GM12878 (cell line): Measurements from ENCODE around the gene STXBP5. TPM values are rescaled to one million over a fixed set of nuclear protein-coding genes. Genes with fewer than 3 reads are reported as not detected.

Experiments
- BCL3 ChIP-seq: IDR thresholded peaks from 2 replicates; pipeline ENCODE4 v1.6.1; 2011; ENCODE audit warnings: borderline replicate concordance, low read depth, mild to moderate bottlenecking, moderate library complexity, low read length; ENCODE audit not compliant: insufficient read depth, poor library complexity, severe bottlenecking
- CHD1 ChIP-seq: IDR thresholded peaks from 2 replicates; pipeline ENCODE4 v1.6.1; 2012; ENCODE audit warnings: low read depth, low read length, improper control_type of control experiment
- ELK1 ChIP-seq: IDR thresholded peaks from 2 replicates; pipeline ENCODE4 v1.6.1; 2012; ENCODE audit warnings: low read depth, low read length, improper control_type of control experiment
- EZH2 ChIP-seq: IDR thresholded peaks from 2 replicates; pipeline ENCODE4 v1.6.1; 2012; ENCODE audit warnings: low read depth, mild to moderate bottlenecking, control low read depth, inconsistent platforms, low read length, borderline replicate concordance; ENCODE audit not compliant: control insufficient read depth
- FOS ChIP-seq: IDR thresholded peaks from 3 replicates; pipeline ENCODE4 v1.6.1; 2011; ENCODE audit warnings: borderline replicate concordance; ENCODE audit not compliant: insufficient read length; ENCODE audit errors: extremely low read depth
- HDAC2 ChIP-seq: fragments of 200-600 bp; sonication (generic); IDR thresholded peaks from 2 replicates; pipeline ENCODE4 v1.6.1; 2017
- HDAC6 ChIP-seq: fragments of 200-600 bp; sonication (generic); IDR thresholded peaks from one replicate; pipeline ENCODE4 v1.8.0; 2017; ENCODE audit warnings: antibody characterized with exemption; ENCODE audit not compliant: unreplicated experiment
- MYB ChIP-seq: fragments of 150-350 bp; IDR thresholded peaks from 2 replicates; pipeline ENCODE4 v1.6.1; 2014; ENCODE audit warnings: mild to moderate bottlenecking, low read depth, low read length, borderline replicate concordance
- NKRF ChIP-seq: fragments of 450-650 bp; conservative IDR thresholded peaks from 2 replicates; pipeline ENCODE4 v1.6.1; 2017; ENCODE audit warnings: mild to moderate bottlenecking, moderate library complexity
- NR2C1 ChIP-seq: fragments of 450-650 bp; IDR thresholded peaks from 2 replicates; pipeline ENCODE4 v1.6.1; 2017; ENCODE audit warnings: antibody characterized with exemption, mild to moderate bottlenecking, moderate library complexity
- RUNX3 ChIP-seq: IDR thresholded peaks from 2 replicates; pipeline ENCODE4 v1.6.1; 2012; ENCODE audit warnings: low read length, inconsistent platforms
- TBL1XR1 ChIP-seq: IDR thresholded peaks from 2 replicates; pipeline ENCODE4 v1.6.1; 2012; ENCODE audit warnings: low read depth, low read length, improper control_type of control experiment
- TCF3 ChIP-seq: IDR thresholded peaks from 2 replicates; pipeline ENCODE4 v1.6.1; 2012; ENCODE audit warnings: low read depth, mild to moderate bottlenecking, low read length, borderline replicate concordance; ENCODE audit not compliant: insufficient read depth
- TCF7 ChIP-seq: IDR thresholded peaks from 2 replicates; pipeline ENCODE4 v1.6.1; 2014; ENCODE audit warnings: antibody characterized with exemption, borderline replicate concordance
- USF1 ChIP-seq: IDR thresholded peaks from 2 replicates; pipeline ENCODE4 v1.6.1; 2011; ENCODE audit warnings: borderline replicate concordance, low read depth, mild to moderate bottlenecking, moderate library complexity, mixed read lengths, low read length; ENCODE audit not compliant: insufficient read depth; ENCODE audit errors: extremely low read length
- ZZZ3 ChIP-seq: IDR thresholded peaks from 2 replicates; pipeline ENCODE4 v1.6.1; 2011; ENCODE audit warnings: low read depth; ENCODE audit not compliant: control insufficient read depth, insufficient read length
- polyA plus RNA-seq, 11 experiments: library from polyadenylated mRNA; depleted of rRNA in 4 of 11; unstranded in 6 of 11; stranded (reverse) in 5 of 11; fragments of >200 nt; fragmentation: Nextera tagmentation in 4 of 11; fragmentation: Illumina TruSeq in 1 of 11; extraction: Ambion mirVana in 4 of 11; extraction: Trizol in 1 of 11; gene quantifications; 1 replicate in 1 of 11; 2 replicates in 10 of 11; pipeline versions ENCODE4 v1.2.1 to v1.2.3, GENCODE V29; 2011 to 2016; ENCODE audit warnings: inconsistent platforms in 2 of 11, missing spikeins in 2 of 11, low read depth in 1 of 11
- total RNA-seq, 4 experiments: library from RNA; depleted of rRNA in 3 of 4; stranded (reverse); fragments of >200 nt in 3 of 4; fragmentation: Illumina TruSeq in 1 of 4; extraction: Trizol in 1 of 4; gene quantifications; 2 replicates each; pipeline versions ENCODE4 v1.2.1 to v1.2.3, GENCODE V29; 2013 to 2021
- TF ChIP-seq, protein P1 (sequence below): fragments of 450-650 bp; IDR thresholded peaks from 2 replicates; pipeline ENCODE4 v1.6.1; 2017; ENCODE audit warnings: mild to moderate bottlenecking
- TF ChIP-seq, protein P2 (sequence below): fragments of 150-350 bp; IDR thresholded peaks from 2 replicates; pipeline ENCODE4 v1.6.1; 2016; ENCODE audit warnings: low read depth, low read length

The STXBP5 gene
- total and polyA plus RNA-seq, 10 of the 15 experiments (the other 5 are each of a cell fraction or from before 2014, with no cell fraction given), result 1.4 to 13.2 (median 8.4) TPM

DNA sequence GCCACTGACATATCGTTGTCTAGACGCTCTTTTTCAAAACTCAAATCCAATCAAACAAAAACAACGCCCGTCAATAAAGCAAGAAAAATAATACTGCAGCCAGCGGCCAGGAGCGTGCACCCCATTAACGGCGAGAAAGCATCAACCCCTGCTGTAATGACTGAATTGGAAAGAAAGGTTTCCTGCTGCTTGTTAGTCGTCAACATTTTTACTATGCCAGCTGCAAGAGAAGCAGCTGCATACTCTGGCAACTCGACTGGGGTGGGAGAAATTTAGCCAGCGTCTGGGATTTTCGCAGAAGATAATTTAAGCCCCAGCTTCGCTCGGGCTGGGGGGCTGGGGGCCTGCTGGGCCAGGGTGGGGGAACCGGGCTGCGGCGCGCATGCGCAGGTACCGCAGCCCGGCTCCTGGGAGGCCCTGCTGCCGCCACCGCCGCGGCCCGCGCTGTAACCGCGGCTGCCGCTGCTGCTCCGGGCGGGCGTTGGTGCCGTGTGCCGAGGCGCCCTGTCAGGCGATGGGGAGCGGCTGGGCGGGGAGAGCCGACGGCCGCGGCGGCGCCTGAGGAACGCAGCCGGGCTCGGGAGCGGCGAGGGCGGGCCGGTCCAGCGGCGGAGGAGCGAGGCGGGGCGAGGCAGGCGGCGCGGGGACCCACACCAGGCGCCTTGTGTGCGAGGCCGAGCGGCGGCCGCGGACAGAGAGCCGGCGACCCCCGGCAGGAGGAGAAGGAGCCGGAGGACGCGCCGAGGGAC lies 732 bp upstream of the STXBP5 start (continued):
- no peak for TF ChIP-seq ZZZ3
- TF ChIP-seq FOS, result no peak
- TF ChIP-seq TCF3, result peak; percentile 17; the same call in 1 of the 2 replicates
- TF ChIP-seq, protein P1, sequence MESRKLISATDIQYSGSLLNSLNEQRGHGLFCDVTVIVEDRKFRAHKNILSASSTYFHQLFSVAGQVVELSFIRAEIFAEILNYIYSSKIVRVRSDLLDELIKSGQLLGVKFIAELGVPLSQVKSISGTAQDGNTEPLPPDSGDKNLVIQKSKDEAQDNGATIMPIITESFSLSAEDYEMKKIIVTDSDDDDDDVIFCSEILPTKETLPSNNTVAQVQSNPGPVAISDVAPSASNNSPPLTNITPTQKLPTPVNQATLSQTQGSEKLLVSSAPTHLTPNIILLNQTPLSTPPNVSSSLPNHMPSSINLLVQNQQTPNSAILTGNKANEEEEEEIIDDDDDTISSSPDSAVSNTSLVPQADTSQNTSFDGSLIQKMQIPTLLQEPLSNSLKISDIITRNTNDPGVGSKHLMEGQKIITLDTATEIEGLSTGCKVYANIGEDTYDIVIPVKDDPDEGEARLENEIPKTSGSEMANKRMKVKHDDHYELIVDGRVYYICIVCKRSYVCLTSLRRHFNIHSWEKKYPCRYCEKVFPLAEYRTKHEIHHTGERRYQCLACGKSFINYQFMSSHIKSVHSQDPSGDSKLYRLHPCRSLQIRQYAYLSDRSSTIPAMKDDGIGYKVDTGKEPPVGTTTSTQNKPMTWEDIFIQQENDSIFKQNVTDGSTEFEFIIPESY, result no peak
- TF ChIP-seq BCL3, result no peak
- TF ChIP-seq NKRF, result peak; percentile 66
- no peak for TF ChIP-seq HDAC6
- no peak for TF ChIP-seq CHD1
- no peak for TF ChIP-seq EZH2
- TF ChIP-seq NR2C1, result no peak
- TF ChIP-seq HDAC2, result no peak
- TF ChIP-seq USF1, result no peak
- TF ChIP-seq TBL1XR1, result 0 out of 2 replicates have a peak, but pooled peaks have one; percentile 13
- TF ChIP-seq TCF7, result no peak
- TF ChIP-seq RUNX3, result peak; percentile 48; the same call in 1 of the 2 replicates
- TF ChIP-seq MYB, result no peak
- TF ChIP-seq, protein P2, sequence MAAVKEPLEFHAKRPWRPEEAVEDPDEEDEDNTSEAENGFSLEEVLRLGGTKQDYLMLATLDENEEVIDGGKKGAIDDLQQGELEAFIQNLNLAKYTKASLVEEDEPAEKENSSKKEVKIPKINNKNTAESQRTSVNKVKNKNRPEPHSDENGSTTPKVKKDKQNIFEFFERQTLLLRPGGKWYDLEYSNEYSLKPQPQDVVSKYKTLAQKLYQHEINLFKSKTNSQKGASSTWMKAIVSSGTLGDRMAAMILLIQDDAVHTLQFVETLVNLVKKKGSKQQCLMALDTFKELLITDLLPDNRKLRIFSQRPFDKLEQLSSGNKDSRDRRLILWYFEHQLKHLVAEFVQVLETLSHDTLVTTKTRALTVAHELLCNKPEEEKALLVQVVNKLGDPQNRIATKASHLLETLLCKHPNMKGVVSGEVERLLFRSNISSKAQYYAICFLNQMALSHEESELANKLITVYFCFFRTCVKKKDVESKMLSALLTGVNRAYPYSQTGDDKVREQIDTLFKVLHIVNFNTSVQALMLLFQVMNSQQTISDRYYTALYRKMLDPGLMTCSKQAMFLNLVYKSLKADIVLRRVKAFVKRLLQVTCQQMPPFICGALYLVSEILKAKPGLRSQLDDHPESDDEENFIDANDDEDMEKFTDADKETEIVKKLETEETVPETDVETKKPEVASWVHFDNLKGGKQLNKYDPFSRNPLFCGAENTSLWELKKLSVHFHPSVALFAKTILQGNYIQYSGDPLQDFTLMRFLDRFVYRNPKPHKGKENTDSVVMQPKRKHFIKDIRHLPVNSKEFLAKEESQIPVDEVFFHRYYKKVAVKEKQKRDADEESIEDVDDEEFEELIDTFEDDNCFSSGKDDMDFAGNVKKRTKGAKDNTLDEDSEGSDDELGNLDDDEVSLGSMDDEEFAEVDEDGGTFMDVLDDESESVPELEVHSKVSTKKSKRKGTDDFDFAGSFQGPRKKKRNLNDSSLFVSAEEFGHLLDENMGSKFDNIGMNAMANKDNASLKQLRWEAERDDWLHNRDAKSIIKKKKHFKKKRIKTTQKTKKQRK, result no peak
- TF ChIP-seq ELK1, result no peak
